LNCAP (cell line): ENCODE measurements around the gene DPP6.

Experiments used
- TF ChIP-seq, protein P1 (sequence below): fragments of 450-650 bp; IDR thresholded peaks from 2 replicates; pipeline ENCODE4 v1.5.1; 2017; ENCODE audit warnings: mild to moderate bottlenecking

DPP6 gene

DNA sequence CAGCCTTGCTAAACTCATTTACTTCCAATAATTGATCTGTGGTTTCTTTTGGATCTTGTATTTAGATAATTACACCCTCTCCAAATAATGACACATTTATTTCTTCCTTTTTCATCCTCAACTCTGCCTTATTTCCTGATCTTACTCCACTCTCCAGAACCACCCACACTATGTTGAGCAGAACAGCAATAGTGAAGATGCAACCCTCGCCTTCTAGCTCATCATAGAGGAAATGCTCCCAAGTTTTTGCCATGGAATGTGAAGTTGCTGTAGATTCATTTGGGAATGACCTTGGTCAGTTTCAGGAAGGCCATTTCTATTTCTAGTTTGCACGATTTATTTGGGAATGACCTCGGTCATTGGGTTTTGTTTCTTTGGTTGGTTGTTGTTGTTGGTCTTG is 636.8 kb downstream of the DPP6 start:
- TF ChIP-seq, protein P1, sequence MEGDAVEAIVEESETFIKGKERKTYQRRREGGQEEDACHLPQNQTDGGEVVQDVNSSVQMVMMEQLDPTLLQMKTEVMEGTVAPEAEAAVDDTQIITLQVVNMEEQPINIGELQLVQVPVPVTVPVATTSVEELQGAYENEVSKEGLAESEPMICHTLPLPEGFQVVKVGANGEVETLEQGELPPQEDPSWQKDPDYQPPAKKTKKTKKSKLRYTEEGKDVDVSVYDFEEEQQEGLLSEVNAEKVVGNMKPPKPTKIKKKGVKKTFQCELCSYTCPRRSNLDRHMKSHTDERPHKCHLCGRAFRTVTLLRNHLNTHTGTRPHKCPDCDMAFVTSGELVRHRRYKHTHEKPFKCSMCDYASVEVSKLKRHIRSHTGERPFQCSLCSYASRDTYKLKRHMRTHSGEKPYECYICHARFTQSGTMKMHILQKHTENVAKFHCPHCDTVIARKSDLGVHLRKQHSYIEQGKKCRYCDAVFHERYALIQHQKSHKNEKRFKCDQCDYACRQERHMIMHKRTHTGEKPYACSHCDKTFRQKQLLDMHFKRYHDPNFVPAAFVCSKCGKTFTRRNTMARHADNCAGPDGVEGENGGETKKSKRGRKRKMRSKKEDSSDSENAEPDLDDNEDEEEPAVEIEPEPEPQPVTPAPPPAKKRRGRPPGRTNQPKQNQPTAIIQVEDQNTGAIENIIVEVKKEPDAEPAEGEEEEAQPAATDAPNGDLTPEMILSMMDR = no peak

DNA sequence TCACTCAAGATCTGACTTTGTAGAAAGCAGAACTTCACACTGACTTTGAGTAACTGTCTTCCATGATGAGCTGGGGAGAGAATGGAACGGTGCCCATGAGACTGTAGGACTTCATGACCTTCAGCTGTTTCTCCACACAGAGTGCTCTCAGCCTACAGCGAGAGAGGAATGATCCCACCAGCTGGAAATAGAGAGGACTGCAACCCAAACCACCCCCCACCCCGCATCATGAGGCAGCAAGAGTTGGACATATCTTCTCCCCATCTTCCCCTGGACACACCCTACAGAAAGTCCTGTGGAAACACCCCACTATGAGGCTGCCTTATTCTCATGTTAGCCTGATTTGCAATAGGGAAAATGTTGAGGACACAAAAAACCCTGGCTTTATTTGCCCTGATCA is 638.2 kb downstream of the DPP6 start:
- TF ChIP-seq, protein P1 = no peak

DNA sequence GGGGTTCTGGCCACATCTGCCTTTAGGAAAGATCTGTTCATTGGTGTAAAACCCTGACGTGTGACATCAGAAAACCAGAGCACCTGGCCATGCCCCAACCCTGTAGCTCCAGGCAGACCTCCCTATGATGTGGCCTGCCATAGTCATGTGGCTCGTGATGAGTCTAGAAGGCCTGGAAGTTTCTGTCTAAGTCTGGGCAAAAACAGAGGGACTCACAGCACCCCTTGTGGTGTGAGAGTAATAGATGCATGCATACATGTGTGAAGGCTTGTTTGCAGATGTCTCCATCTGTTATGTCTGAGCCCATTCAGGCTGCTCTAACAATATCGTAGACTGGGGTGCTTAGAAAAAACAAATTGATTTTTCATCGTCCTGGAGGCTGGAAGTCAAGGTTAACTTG is 641.5 kb downstream of the DPP6 start:
- TF ChIP-seq, protein P1 = no peak

DNA sequence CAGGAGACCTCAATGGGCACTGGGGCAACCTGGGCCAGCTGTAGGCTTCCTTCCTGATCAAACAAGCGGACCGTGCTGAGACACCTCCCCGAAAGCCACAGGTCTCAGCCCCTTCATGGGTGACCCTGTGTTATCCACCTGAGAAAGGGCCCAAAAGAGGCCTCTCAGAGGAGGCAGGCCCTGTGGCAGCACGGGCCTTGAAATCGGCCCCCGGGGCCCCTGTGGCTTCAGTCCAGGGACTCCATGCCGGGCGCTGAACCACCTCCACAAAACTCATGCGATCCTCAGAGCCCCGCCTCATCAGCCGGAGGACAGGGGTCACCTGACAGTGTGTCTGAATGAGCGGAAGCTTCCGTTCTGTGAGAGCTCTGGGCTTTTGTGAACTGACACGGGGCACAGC is 643.6 kb downstream of the DPP6 start:
- TF ChIP-seq, protein P1 = no peak

DNA sequence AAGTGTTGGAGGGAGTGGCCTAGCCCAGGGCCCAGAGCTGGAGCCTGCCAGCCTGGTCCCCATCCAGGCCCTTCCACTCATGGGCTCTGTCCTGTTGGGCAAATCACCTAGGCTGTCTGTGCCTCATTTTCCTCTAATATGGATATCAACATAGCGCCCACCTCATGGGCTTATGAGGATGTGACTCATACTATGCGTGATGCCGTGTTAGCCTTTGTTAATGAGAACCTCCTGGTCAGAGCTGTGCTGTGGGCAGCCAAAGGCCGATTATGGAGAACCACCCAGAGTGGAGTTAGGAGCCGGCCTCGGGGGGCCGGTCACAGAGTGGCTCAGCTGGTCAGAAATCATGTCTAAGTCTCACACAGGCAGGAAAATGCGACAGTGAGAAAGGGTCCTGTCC is 644.4 kb downstream of the DPP6 start:
- TF ChIP-seq, protein P1 = no peak

DNA sequence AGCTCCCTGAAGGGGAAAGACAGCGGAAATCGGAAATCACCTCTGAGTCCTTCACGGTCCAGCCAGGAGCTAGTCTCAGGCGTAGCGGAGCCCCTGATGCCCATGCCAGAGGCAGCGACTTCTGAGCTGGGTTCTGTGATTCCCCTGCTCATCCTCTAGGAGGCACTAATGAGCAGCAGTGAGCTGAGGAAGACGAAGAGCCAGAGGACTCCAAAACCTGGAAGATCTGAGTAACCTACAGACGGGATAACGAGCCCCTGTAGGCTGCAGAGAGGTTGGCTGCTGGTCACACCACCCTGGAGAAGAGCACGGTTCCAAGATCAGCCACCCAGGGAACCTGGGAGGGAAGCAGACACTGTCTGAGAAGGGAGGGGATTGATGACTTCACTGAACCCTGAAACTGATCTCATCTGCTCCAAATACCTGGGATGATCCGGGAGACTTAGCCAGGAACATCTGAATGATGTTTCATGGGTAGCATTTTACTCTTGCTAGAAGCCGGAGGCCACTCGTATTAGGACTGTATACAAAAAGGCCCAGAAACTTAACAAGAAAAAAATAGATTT is 646.6 kb downstream of the DPP6 start:
- TF ChIP-seq, protein P1 = peak; percentile 84

DNA sequence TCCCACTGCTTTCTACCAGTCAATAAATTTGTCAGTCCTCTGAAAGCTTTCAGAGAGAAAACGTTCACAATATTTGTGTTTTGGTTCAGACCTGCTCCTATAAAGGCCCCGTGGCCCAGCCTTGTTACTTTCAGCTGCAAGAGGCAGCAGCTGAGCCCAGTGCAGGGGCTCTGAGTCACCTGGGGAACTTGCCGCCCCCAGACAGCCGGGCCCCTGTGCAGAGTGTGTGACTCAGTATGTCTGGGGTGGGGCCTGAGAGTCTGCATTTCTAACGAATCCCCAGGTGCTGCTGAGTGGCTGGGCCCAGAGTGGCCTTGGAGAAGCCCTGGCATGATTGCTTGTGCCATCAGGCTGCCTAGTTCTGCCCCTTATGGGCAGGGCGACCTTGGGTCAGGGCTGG is 647.2 kb downstream of the DPP6 start:
- TF ChIP-seq, protein P1 = no peak
